Activated CD8-positive, alpha-beta memory T cell treated with anti-CD3 and anti-CD28 coated beads, Interleukin-2, amount 50 U/mL, for 24 hours (primary cell): Measurements from ENCODE around the gene PTPN18.
A peak's percentile ranks its signal among the peaks of the same experiment; 100 is the strongest.

ENCODE experiments used
- DNase-seq: peaks from one replicate; pipeline ENCODE4 v3.0.0-alpha.2; 2020; ENCODE audit errors: extremely low read depth

Gene PTPN18

DNA sequence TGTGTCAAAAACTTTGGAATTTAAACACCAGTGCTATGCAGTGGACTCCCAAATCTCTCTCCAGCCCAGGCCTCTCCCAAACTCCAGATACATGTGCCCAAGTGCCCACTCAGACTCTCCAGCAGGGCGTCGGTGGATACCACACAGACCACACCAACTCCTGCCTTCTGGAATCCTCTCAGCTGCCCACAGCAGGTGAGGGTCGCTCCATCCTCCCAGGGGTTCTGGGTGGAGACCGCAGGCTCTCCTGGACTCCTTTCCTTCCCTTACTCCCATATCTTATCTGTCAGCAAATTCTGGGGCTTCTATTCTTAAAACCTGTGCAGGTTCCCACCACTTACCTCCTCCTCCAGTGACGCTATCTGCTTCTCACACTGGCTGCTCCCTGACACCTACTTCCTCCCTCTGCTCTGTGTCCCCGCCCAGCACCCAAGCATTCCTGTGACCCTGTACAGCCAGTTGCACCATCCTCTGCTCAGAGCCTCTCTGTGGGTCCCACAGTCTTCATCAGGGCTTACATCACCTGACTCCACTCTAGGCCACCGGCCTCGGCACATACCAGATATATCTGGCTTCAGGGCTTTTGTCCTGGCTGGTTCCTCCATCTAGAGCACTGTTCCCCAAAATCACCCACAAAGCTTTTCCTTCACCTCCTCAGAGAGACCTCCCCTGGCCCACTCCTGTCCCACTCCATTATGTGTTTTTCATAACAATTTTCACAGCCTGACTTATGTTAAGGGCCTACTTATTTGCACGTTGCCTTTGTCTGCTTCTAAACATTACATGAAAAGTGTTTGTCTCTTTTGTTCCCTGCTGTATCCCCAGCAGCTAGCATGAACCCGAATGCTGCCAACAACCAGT is 15.7 kb upstream of the PTPN18 start:
- no peak for DNase-seq

DNA sequence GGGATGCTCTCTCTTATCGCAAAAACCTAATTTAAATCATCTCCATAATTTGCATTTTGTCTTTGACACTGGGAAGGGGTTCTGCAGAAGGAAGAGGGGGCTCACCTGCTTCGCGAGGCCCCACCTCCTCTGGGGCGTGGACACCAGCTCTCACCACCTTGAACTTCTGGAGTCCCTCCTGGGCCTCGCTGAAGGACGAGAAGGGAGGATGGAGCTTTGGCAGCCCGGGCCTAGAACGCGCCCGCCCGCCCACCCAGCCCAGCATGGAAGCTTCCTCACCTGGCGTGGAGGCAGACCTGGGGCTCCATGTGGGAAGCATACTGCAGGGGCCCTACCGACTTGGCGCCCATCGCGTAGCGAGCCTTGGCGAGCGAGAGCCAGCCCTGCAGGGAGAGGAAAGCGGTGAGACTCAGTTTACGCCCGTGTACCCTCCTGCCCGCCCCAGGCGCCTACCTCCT is 14.3 kb upstream of the PTPN18 start:
- DNase-seq, result no peak

DNA sequence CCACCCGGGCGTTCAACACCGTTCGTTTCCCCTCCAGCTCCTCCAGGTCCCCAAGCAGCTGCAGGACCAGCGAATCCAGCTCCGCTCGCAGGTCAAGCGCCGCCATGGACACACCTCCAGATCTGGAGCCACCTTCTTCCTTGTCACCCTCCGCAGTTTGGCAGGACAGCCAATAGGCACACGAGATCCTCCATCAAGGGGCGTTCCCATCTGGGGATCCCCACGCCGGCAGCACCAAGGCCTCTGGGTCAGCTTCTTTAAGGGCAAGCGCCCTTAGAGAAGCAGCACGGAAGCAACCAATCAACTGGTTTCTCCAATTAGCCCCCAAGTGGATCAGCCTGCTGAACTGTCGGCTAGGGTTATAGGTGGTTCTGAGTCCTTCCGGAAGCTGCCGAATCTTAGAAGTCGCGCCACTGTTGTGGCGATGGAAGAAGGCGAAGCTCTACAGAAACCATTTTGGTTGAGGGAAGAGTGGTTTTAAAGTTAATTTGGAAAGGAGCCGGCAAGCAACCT is 13.8 kb upstream of the PTPN18 start:
- DNase-seq, result peak; percentile 63

DNA sequence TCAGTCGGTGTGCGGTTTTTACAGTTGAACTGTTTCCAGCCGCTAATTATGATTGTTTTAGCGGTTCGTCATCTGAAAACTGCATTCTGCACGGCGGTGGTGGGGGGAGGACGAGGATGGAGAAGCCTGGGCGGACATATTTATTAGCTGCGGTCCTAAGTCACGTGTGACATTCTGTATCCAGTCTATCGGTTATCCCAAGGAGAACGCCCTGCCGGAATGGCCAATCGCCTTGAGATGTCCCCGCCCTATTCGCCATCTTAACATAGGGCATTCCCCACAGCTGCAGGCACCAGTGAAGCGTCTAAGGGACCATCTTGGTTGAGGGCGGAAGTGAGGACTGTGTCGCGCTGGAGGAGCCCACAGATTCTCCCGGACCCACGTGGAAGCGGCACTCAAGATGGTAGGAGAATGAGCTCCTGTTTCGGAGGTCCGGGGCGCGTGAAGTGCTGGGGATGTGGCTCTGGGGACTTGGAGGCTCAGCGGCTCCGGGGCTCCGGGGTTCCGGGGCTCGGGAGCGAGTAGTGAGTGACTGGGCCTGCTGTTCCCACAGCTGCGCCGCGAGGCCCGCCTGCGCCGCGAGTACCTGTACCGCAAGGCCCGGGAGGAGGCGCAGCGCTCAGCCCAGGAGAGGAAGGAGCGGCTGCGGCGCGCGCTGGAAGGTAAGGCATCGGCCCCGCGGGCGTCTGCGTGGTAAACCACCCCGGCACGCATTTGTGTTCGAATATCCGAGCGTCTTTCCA is 13.2 kb upstream of the PTPN18 start, which contains the start of gene IMP4:
Gene IMP4 (plus strand): TSS at position 365 of the 743 bp plus-strand sequence. CDS start 36 bp downstream, at position 401.
- DNase-seq, result peak; percentile 89

DNA sequence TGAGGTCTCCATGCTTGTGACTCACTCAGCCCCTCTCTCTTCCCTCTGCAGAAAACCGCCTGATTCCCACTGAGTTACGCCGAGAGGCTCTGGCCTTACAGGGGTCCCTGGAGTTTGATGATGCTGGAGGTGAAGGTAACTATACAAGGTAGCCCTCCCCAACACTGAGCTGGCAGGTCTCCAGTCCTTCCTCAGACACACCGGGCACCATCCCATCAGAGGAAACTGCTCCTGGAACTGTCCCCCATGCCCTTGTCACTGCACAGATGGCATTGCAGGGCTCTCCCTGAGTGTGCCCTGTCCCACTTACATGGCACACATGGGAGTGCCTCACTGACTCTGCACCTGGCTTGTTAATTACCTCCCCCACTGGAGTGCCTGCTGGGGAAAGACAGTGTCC is 11.3 kb upstream of the PTPN18 start:
- DNase-seq, result no peak

DNA sequence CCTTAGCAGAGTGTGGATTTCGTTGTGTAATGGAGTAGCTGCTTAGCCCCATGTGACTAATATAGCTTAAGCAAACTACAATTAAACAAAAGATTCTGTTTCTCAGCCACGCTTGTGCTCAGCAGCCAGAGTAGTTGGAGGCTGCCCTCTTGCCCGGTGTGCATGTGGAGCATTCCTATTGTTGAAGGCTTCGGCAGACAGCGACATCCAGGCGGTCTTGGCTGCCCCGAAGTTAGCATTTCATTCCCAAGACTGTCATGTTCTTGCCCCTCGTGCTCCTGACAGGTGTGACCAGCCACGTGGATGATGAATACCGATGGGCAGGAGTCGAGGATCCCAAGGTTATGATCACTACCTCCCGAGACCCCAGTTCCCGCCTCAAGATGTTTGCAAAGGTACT is 10.8 kb upstream of the PTPN18 start:
- DNase-seq, result no peak

DNA sequence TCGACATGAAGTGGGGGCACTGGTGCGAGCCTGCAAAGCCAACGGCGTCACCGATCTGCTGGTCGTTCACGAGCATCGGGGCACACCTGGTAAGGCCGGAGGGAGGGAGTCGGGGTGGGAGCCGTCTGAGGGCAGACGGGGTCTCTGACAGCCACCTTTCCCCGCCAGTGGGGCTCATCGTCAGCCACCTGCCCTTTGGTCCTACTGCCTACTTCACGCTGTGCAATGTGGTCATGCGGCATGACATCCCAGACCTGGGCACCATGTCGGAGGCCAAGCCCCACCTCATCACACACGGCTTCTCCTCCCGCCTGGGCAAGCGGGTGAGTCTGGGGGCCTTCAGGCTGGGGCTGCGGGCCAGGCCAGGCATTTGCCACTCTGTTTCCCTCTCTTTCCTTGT is 10.2 kb upstream of the PTPN18 start:
- no peak for DNase-seq

DNA sequence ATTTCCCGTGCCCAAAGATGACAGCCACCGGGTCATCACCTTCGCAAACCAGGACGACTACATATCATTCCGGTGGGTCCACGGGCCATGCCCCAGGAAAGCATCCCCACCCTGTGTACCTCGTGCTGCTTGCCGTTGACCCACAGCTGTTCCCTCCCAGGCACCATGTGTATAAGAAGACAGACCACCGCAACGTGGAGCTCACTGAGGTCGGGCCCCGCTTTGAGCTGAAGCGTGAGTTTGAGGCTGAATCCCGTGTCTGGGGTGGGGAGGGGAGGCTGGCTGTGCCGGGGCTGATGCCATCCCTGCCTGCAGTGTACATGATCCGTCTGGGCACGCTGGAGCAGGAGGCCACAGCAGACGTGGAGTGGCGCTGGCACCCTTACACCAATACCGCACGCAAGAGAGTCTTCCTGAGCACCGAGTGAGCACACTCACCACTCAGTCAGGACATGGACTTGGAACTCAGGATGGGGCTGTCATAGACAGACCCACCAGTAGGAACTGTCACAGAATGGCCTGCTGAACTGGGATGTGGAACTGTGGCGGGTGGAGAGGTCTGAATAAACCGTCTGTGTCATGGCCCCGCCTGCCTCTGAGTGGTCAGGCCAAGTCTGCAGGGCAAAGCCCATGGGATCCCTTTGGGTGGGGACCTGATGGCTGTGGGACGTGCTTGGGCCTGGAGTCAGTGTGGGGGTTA is 9.7 kb upstream of the PTPN18 start:
- DNase-seq, result no peak

DNA sequence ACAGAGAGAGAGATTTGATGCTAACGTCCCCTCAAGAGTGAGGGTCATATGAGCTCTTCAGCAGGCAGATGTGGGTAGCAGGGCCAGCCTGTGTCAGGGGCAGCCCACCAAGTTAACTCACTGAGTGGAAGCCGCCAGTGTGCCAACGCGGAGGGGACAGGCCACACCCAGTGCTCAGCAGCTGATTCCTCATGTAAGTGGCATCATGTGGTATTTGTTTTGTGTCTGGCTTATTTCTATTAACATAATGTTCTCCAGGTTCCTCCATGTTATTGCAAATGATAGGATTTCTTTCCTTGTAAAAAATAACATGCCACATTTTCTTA is 9.2 kb upstream of the PTPN18 start:
- DNase-seq, result no peak

DNA sequence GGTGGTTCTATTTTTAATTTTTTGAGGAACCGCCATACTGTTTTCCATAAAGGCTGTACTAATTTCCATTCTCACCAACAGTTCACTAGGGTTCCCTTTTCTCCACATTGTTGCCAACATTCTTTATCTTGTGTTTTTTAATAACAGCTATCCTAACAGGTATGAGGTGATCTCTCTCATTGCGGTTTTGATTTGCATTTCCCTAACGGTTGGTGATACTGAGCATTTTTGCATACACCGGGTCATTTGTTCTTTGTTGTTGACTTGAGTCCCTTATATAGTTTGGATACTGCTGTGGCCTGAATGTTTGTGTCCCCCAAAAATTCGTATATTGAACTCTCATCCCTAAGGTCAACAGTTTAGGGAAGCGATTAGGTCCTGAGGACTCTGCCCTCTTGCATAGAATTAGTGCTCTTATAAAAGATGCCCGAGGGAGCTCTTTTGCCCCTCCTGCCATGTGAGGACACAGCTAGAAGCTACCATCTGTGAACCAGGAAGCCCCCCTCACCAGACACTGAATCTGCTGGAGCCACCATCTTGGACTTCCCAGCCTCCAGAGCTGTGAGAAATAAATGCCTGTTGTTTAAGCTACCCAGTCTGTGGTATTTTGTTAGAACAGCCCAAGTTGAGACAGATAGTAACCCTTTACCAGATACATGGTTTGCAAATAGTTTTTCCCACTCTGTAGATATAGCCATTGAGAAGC is 8.5 kb upstream of the PTPN18 start:
- DNase-seq, result no peak

DNA sequence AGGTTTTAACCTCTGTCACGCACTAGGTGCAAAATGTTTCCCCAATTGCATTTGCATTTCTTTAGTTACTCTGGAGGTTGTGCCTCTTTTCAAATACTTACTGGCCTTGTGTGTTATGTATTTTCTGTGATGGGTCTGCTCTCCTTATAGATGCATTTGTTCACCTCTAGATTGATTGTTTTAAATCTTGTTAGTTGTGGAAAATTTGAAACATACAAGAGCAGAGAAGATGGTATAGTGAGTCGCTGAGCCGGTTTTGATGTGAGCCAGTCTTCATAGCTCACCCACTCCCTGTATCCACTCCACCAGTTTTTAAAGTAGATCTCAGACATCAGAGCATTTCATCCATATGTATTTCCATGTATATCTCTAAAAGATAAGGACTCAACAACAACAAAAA is 6.7 kb upstream of the PTPN18 start:
- no peak for DNase-seq

DNA sequence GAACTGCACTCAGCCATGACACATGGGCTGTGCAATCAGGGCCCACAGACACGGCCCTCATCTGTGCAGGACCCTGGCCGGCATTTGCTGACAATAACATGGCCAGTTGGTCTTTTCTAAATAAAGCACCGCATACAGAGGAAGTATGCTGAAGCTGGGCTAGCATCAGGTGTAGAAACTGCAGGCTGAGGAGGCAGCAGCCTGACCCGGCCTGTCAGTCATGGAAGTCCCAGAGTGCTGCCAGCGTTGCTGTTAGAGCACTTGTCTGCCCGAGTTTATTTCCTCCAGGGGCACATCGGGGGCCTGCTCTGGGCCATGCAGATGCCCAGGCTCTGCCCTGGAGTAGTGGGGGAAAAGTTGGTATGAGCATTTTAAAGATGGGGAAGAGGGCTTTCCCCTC is 4.1 kb upstream of the PTPN18 start:
- DNase-seq, result no peak

DNA sequence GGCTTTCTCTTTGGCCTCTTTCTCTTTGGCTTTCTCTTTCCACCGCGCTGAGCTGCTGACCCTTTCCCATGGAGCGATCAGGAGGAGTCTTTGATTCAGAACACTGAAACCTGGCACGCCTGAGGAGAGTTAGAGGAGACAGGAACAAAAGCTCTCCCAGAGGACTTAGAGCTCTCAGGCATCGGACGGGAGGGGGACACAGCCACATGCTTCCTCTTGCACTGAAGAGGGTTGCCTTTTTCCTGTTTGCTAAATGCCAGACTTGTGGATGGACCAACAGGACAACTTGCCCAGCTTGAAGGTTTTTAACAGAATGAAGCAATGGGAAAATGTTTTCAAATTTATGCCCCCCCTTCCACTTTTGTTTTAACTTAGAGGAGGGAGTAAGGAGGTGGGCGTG is 3.6 kb upstream of the PTPN18 start:
- DNase-seq, result no peak

DNA sequence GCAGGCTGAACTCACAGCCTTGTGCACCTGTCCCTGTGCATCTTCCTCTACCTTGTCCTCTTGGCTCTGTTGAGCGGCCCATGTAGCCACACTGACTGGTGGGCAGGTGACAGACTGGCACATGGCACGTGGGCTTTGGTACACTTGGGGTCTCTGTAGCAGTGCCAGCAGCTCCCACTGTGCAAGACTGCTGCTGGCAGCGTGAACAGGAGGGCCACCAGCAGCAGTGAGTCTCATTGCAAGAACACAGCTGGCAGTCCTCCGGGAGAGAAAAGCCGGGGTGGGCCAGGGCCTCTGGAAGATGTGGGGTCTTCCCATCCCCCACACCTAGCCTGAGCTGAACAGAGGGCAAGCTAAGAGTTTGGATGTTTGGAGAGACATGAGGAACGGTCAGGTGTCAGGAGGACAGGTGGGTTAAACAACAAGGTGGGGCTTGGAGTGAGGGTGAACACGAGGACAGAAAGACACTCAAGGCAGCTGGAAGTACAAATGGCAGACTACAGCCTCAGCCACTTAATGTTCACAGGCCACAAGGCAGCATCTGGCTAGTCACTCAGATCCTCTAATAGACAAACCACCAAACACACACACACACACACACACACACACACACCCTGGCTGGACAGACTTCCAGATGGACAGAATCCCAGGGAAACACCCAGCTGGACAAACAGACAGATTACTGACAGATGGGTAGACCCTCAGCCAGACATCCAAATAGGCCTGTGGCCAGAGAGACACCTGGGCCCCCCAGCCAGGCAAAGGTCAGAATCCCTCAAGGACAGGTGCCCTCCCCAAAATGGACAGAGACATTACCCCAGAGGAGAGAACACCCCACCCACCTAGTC is 2.3 kb upstream of the PTPN18 start:
- no peak for DNase-seq

DNA sequence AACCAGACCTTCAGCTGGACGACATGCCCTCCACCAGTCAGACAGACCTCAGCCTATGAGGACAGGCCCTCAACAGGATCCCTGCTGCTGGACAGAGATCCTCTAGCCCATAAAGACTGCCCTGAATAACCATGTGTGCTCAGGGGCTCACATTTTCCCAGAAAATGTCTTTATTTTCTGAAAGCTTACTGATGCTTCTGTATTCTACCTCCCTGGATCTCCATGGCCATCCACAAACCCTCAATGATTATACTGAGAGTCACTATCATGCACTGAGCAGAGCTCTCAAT is 1.8 kb upstream of the PTPN18 start:
- no peak for DNase-seq

DNA sequence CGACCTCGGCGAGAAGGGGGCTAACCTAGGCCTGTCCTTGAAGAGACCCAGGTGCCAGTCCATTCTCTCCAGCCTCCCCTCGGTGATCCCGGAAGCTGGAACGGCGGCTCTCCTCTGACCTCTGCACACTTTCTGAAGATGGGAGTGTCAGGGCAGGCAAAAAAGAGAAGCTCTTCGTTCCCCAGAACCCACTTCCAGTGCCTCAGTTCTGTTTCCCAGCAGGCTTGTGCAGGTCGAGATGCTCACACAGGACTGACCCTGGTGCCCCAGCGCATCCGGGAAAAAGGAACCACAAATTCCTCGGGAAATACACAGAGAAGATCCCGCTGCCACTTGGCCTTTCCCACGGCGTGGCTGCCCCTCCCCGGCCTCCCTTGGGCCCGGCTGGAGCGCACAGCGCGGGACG is 681 bp upstream of the PTPN18 start:
- no peak for DNase-seq

DNA sequence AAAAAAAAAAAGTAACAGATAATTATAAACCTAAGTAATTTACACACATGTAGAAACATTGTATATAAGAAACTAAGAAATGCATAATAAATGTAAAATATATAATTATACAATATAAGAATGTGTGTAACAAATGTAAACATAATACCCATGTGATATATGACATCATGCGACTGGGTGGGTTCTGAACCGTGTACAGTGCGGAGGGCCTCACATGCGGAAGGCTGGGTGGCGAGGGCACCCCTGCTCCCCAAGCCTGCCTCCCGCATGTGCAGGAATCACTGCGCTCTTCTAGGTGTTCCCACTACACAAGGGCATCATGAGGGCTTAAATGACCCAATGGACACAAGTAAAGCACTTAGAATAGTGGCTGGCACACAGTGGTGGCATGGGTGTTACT is 2.0 kb downstream of the PTPN18 start:
- DNase-seq, result no peak

DNA sequence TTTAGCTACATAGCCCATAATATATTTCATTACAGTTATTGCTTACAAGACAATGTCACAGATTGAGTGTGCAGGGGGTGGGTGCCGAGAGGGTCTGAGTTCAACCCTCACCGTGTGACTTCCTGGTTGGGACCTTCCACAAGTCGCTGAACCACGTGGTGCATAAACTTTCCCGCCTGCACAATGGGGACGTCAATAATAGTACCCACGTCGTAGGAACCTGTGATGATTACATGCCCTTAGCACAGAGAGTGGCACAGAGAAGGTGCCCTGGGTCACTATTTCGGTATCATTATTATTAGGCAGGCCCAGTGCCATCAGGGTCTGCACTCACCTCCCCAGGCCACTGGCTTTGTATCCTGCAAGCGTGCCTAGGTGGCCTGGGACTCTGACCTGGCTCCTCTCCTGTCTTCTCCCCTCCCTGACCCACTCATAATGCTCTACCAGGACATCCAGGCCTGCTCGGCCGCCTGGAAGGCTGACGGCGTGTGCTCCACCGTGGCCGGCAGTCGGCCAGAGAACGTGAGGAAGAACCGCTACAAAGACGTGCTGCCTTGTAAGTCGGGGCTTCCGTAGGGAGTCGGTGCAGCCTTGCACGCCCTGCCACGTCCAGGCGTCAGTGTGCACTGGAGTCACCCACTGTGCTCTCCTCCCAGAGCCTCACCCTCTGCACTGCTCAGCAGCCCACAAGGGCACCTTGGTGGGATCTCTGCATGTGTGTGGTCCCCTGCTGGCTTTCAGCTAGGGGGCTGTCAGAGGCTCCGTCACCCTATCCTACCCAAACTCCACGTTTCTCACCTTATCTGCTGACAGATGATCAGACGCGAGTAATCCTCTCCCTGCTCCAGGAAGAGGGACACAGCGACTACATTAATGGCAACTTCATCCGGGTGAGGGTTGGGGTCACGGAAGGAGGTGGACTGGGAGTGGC is 2.8 kb downstream of the PTPN18 start:
- no peak for DNase-seq

DNA sequence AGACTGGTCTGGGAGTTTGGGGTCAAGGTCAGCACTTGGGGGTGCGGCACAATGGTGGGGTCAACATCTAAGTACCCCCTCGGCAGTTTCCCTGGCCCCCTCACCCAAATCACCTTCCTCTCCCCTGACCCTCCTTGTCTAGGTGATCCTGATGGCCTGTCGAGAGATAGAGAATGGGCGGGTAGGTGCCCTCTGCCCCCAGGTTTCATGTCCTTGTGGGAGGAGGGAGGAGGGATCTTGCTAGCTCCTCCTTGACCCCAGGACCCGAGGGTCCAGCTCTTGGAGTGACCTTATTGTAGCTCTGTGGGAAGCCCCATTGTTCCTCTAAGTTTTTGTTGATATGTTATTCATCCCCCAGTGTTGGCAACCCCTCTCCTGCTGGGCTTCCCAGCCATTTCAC is 3.6 kb downstream of the PTPN18 start:
- DNase-seq, result no peak

DNA sequence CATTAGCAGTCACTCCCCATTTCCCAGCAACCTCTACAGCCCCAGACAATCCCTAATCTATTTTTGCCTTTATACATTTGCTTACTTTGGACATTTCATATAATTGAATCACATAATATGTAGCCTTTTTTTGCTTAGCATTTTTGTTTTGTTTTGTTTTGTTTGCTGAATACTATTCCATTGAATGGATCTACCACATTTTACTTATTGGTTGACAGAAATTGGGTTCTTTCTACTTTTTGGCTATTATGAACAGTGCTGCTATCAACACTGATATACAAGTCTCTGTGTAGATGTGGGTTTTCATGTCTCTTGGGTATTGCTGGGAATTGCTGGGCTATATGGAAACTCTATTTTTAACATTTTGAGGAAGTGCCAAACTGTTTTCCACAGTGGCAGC is 7.6 kb downstream of the PTPN18 start:
- no peak for DNase-seq
